ENCODE results near the gene WDR45B.
"Not testable (repeated sequence)": the region's sequence is repeated elsewhere in the genome, so short reads cannot be mapped to it uniquely, and the experiment has no call there.

WDR45B gene

DNA sequence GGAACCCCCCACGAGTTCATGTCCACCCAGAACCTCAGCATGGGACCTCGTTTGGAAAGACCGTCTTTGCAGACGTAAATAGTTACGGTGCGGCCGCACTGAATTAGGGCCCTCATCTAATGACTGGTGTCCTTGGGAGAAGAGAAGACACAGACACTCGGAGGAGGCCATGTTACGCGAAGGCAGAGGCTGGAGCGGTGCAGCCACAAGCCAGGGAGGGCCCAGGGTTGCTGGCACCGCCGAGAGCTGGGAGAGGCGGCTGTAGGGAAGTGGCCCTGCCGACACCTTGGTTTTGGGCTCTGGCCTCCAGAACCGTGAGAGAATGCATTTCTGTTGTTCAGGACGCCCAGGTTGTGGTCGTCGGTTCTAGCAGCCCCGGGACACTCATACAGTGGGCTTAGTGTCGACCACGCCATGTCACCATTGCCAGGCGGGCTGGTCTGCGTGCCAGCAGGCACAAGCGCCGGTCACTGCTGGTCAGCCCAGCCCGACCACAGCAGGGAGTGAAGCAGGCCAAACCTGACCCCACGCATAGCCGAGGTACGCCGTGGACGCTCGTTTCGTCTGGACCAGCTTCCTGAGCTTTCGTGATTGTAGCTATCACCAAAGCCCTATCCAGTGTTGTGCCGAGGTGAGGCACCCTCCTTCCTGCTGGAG lies 10.7 kb upstream of the WDR45B start:
- FAIRE-seq (no peak), DNase-seq (ENCODE audit: insufficient read length, low spot score) (no peak)

- FAIRE-seq (no peak), DNase-seq (ENCODE audit: insufficient read length, low spot score) (no peak)
Measured at GRCh38 chr17:82658331-82658730, 10.1 kb upstream of the WDR45B start.

- DNase-seq (ENCODE audit: insufficient read length, low spot score): no peak
- no peak for FAIRE-seq
Measured at GRCh38 chr17:82657926-82658325, 9.7 kb upstream of the WDR45B start.

- no peak for DNase-seq (ENCODE audit: insufficient read length, low spot score)
- FAIRE-seq: no peak
Measured at GRCh38 chr17:82656266-82656665, 8.0 kb upstream of the WDR45B start.

DNA sequence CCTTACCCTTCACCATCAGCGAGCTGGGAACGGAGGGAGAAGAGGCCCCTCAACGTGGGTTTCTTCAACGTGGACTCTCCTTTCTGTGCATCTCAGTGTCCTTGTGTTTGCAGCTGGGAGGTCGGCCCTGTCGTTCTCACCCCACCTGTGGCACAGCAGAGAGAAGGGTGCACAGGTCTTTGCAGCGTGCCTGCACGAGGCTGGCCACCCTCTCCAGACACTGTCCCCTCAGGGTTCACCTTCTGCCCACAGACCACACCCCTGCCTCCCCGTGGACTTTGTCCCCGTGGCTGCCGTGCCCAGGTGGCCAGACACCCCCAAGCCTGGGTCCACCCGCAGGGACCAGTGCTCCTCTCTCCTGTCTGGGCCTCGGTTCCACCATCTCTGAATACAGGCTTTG lies 7.3 kb upstream of the WDR45B start:
- DNase-seq (ENCODE audit: insufficient read length, low spot score) (no peak), FAIRE-seq (no peak)

DNA sequence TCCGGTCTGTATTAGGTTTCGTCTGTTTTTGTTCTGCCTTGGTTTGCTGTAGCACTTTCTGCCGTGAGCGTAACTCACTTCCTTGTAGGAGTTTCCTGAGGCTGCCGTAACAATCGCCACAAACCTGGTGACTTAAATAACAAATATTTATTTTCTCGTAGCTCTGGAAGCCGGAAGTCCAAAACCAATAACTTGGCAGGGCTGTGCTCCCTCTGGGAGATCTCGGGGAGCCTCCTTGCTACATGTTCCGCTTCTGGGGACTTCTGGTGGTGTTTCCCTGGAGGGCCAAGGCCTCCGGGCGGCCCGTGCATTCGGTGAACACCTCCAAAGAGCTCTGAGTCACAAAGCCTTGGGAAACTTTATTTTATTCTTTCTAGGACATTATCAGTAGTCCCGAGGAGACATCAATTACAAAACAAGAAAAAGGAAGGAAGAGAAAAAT lies 6.8 kb upstream of the WDR45B start:
- FAIRE-seq (no peak), DNase-seq (ENCODE audit: insufficient read length, low spot score) (no peak)

DNA sequence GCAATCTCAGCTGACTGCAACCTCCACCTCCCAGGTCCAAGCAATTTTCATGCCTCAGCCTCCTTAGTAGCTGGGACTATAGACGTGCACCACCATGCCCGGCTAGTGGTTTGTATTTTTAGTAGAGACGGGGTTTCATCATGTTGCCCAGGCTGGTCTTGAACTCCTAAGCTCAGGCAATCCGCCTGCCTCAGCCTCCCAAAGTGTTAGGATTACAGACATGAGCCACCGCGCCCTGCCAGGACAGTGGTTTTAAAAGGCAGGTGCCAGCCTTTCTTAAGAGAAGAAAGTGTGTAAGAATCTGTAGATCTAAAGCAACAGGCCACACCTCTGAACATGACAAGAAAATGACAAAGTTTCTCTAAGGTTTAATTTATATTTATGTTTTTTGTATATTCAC lies 6.4 kb upstream of the WDR45B start:
- FAIRE-seq; DNase-seq (ENCODE audit: insufficient read length, low spot score): not testable (repeated sequence)

GRCh38 chr17:82653651-82654528 lies 5.6 kb upstream of the WDR45B start:
- DNase-seq (ENCODE audit: insufficient read length, low spot score) (no peak), FAIRE-seq (no peak)

- DNase-seq (ENCODE audit: insufficient read length, low spot score) (no peak), FAIRE-seq (no peak)
Measured at GRCh38 chr17:82650723-82651122, 2.5 kb upstream of the WDR45B start.

DNA sequence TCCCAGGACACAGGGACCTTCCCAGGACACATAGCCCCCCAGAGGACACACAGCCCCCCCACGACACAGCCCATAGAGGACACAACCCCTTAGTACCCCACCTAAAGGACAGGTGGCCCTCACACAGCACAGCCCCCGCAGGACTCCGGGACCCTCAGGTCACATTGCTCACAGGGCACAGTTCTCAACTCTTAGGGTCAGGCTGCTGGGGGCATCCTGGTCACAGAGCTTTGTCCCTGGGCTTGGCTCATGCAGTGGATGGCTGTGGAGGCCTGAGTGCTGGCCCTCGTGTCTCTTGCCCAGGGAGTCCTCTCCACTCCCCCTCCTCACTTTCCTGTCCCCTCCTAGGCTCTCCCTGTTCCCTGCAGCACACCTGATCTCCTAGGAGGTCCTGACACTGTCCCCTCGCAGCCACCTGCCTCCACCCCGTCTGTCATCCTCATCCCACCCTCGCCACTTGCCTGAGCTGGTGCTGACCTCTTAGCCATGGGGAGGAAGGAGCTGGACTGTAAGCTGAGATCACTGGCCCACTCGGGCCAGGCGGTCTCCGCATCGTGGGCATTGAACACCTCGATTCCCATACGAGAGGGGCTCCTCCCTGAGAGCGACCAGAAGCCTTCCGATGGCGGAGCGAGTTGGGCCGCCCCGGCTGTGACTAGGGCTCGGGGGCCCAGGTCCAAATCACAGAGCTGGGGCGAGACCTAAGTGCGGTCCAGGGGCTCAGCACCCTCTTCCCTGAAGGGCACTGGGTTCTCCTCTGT lies 1.4 kb upstream of the WDR45B start:
- no peak for DNase-seq (ENCODE audit: insufficient read length, low spot score)
- no peak for FAIRE-seq

GRCh38 chr17:82648742-82649331 lies 593 bp upstream of the WDR45B start:
- DNase-seq (ENCODE audit: insufficient read length, low spot score): peak; percentile 53
- FAIRE-seq: no peak

DNA sequence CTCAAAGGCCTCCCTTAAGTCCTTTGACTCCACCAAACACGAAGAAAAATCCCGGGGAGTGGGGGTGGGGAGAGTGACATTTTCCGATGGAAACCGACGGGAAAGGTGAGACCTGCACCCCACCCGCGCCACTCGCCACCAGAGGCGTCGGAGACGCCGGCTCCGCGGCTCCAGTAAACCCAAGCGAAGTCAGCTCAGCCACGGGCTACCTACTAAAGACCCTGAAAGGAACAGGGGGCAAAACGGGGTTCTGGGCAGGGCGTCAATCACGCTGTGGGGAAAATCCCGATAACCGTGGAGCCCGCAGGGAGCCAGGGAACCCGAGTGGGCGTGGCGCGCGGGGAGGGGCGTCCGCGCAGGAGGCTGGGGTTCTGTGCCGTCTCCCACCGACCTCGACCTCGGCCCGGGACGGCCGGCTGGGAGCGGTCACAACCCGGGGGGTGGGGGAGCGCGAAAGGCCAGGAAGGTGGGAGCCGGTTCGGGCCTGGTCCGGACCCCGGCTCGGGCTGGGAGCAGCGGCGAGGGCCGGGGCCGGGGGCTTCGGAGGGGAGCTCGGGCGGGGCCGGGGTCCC lies 565 bp downstream of the WDR45B start:
- no peak for FAIRE-seq
- DNase-seq (ENCODE audit: insufficient read length, low spot score): peak; percentile 40

- FAIRE-seq (no peak), DNase-seq (ENCODE audit: insufficient read length, low spot score) (no peak)
Measured at GRCh38 chr17:82645516-82645915, 2.7 kb downstream of the WDR45B start.

GRCh38 chr17:82644148-82644547 lies 4.1 kb downstream of the WDR45B start:
- DNase-seq (ENCODE audit: insufficient read length, low spot score) (no peak), FAIRE-seq (no peak)

DNA sequence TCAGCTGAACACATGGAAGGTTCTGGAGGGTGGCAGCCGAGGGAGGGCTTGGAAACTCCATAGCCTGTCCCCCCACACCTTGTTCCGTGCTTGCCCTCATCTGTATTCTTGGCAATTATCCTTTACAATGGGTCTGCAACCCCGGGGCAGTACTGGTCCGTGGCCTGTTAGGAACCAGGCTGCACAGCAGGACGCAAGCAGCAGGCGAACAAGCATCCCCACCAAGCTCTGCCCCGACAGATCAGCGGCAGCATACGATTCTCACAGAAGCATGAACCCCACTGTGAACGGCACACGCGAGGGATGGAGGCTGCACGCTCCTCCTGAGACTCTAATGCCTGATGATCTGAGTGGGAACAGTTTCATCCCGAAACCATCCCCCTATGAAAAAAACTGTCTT lies 6.2 kb downstream of the WDR45B start:
- no peak for DNase-seq (ENCODE audit: insufficient read length, low spot score)
- FAIRE-seq: no peak

- FAIRE-seq: no peak
- no peak for DNase-seq (ENCODE audit: insufficient read length, low spot score)
Measured at GRCh38 chr17:82640036-82640435, 8.2 kb downstream of the WDR45B start.

GRCh38 chr17:82639628-82640027 lies 8.6 kb downstream of the WDR45B start:
- DNase-seq (ENCODE audit: insufficient read length, low spot score): no peak
- peak; percentile 20 for FAIRE-seq

DNA sequence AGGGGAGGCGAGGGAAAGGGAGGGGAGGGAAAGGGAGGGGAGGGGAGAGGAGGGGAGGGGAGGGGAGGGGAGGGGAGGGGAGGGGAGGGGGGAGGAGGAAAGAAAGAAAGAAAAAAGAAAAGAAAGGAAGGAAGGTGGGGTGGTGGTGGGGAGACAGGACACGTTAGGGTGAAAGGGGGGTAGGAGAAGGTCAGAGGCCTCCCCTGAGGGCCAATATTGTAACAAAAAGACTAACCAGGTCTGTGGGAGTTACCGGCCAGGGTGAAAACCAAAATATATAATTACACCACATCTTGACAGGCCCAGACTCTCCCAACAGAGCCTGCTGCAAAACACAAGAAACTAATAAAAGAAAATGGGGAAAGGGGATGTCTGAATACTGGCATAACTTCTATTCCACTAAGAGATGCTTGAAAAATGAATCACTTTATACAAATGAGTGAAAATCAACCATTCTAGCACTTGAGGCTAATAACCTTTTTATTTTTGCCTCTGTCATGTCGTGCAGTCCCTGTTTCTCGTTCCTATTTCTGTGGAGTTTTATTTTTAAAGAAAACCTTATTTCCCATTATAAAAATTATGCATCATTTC lies 10.0 kb downstream of the WDR45B start:
- FAIRE-seq: no peak
- DNase-seq (ENCODE audit: insufficient read length, low spot score): no peak

- DNase-seq (ENCODE audit: insufficient read length, low spot score): no peak
- FAIRE-seq: no peak
Measured at GRCh38 chr17:82636626-82637598, 11.3 kb downstream of the WDR45B start.

Measured in HTR-8/SVneo (cell line).